HG02610 (cell line): Measurements from ENCODE around the gene TTC9B.
"Not testable (repeated sequence)": the region's sequence is repeated elsewhere in the genome, so short reads cannot be mapped to it uniquely, and the experiment has no call there.

Experiments
- ATAC-seq: cut with Tn5 transposase; IDR thresholded peaks from one replicate; pipeline ENCODE4 v1.9.1; 2021; ENCODE audit warnings: mild to moderate bottlenecking, moderate library complexity; ENCODE audit not compliant: unreplicated experiment

TTC9B gene

GRCh38 chr19:40175820-40176219 lies 42.4 kb downstream of the TTC9B start:
- ATAC-seq = no peak

GRCh38 chr19:40174092-40174491 lies 44.1 kb downstream of the TTC9B start:
- ATAC-seq = no peak

- not testable (repeated sequence) for ATAC-seq
These were observed 46.9 kb downstream of the TTC9B start for GRCh38 chr19:40171293-40171692.

- not testable (repeated sequence) for ATAC-seq
These were observed 47.7 kb downstream of the TTC9B start for GRCh38 chr19:40170303-40170989.

GRCh38 chr19:40169482-40170302 lies 48.5 kb downstream of the TTC9B start:
- not testable (repeated sequence) for ATAC-seq
